Neutrophil (primary cell): ENCODE measurements around the gene PFDN5.

ENCODE experiments used
- H3K27ac ChIP-seq: fragments of 200-600 bp; sonication (generic); 2 replicates; pipeline ENCODE4 v1.5.1; 2016; ENCODE audit warnings: mild to moderate bottlenecking, moderate library complexity
- H3K27me3 ChIP-seq: fragments of 200-600 bp; sonication (generic); 2 replicates; pipeline ENCODE4 v1.6.0; 2016; ENCODE audit warnings: mild to moderate bottlenecking
- H3K36me3 ChIP-seq: fragments of 200-600 bp; sonication (generic); 2 replicates; pipeline ENCODE4 v1.5.1; 2017
- H3K4me1 ChIP-seq, 2 experiments: fragments of 200-600 bp in 1 of 2; sonication (generic) in 1 of 2; 1 replicate in 1 of 2; 2 replicates in 1 of 2; pipeline versions ENCODE4 v1.5.1 to v1.6.1; 2013 to 2016; ENCODE audit warnings: low read depth in 1 of 2, low read length in 1 of 2, mild to moderate bottlenecking in 1 of 2, moderate library complexity in 1 of 2; ENCODE audit not compliant: control insufficient read depth in 1 of 2, insufficient read depth in 1 of 2
- H3K4me3 ChIP-seq, 2 experiments: fragments of 200-600 bp in 1 of 2; sonication (generic) in 1 of 2; 1 replicate in 1 of 2; 2 replicates in 1 of 2; pipeline ENCODE4 v1.5.1; 2013 to 2016; ENCODE audit warnings: low read depth in 1 of 2, low read length in 1 of 2, mild to moderate bottlenecking in 1 of 2, moderate library complexity in 1 of 2
- H3K9me3 ChIP-seq: fragments of 200-600 bp; sonication (generic); 2 replicates; pipeline ENCODE4 v1.5.1; 2016
- CTCF ChIP-seq: fragments of 200-600 bp; sonication (generic); IDR thresholded peaks from 2 replicates; pipeline ENCODE4 v1.5.1; 2016; ENCODE audit warnings: antibody characterized with exemption

Gene PFDN5

GRCh38 chr12:53279283-53279869 is 16.0 kb upstream of the PFDN5 start:
- no peak overlapping the region for H3K27ac ChIP-seq
- H3K4me1 ChIP-seq, result peaks cover 8 to 10% of the 10 kb centered on the region in 2 experiments
- H3K27me3 ChIP-seq, result no peaks in the 10 kb centered on the region
- H3K4me3 ChIP-seq, result no peak overlapping the region
- no peak for TF ChIP-seq CTCF
- no peaks in the 10 kb centered on the region for H3K9me3 ChIP-seq
- peaks cover 39% of the 10 kb centered on the region for H3K36me3 ChIP-seq

GRCh38 chr12:53279888-53280498 is 15.3 kb upstream of the PFDN5 start:
- Histone ChIP-seq H3K4me3 (no peak overlapping the region), H3K9me3 (no peaks in the 10 kb centered on the region), H3K27me3 (no peaks in the 10 kb centered on the region), H3K4me1 (peaks cover 10 to 12% of the 10 kb centered on the region in 2 experiments), H3K36me3 (peaks cover 35% of the 10 kb centered on the region), H3K27ac (no peak overlapping the region)
- TF ChIP-seq CTCF, result no peak

DNA sequence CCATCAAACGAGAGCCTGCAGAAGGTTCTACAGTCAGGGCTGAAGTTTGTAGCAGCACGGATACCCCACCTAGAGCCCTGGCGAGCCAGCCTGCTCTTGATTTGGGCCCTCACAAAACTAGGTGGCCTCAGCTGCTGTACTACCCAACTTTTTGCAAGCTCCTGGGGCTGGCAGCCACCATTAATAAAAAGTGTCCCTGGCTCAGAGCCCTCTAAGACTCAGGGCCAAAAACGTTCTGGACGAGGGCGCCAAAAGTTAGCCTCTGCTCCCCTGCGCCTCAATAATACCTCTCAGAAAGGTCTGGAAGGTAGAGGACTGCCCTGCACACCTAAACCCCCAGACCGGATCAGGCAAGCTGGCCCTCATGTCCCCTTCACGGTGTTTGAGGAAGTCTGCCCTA is 8.9 kb upstream of the PFDN5 start:
- no peak for TF ChIP-seq CTCF
- Histone ChIP-seq H3K4me3 (no peak overlapping the region), H3K4me1 (peaks cover 19 to 20% of the 10 kb centered on the region in 2 experiments), H3K9me3 (no peaks in the 10 kb centered on the region), H3K27ac (peak overlapping the region; percentile 76), H3K36me3 (peaks cover 40% of the 10 kb centered on the region), H3K27me3 (no peaks in the 10 kb centered on the region)

DNA sequence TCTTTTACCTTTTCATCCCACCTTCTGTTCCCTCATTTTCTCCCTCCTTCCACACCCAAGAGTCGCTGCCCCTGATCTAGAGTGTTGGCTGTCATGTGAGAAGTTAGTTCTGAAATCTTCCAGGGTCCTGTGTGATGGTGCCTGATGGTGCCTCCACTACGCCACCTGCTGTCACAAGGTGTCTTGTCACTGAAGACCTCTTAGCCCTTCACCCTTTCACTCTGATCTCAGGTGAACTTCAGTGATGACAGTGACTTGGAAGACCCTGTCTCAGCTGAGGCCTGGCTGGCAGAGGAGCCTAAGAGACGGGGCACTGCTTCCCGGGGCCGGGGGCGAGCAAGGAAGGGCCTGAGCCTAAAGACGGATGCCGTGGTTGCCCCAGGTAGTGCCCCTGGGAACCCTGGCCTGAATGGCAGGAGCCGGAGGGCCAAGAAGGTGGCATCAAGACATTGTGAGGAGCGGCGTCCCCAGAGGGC is 7.6 kb upstream of the PFDN5 start:
- peaks cover 40% of the 10 kb centered on the region for H3K36me3 ChIP-seq

GRCh38 chr12:53288322-53288721 is 7.0 kb upstream of the PFDN5 start:
- Histone ChIP-seq H3K36me3 (peaks cover 36% of the 10 kb centered on the region), H3K27me3 (no peaks in the 10 kb centered on the region), H3K9me3 (no peaks in the 10 kb centered on the region), H3K27ac (no peak overlapping the region), H3K4me3 (no peak overlapping the region), H3K4me1 (peaks cover 19 to 20% of the 10 kb centered on the region in 2 experiments)
- no peak for TF ChIP-seq CTCF

More for the DNA sequence above, 7.6 kb upstream of the PFDN5 start:
- Histone ChIP-seq H3K27ac (no peak overlapping the region), H3K9me3 (no peaks in the 10 kb centered on the region), H3K27me3 (no peaks in the 10 kb centered on the region), H3K4me1 (peaks cover 19 to 20% of the 10 kb centered on the region in 2 experiments), H3K4me3 (no peak overlapping the region)
- peak; percentile 52 for TF ChIP-seq CTCF
